Measurements from ENCODE around the gene PITPNB. TPM values are rescaled to one million over a fixed set of nuclear protein-coding genes. Genes with fewer than 3 reads are reported as not detected.

PITPNB gene
- total RNA-seq, 3 donors from 2014 or later: 42.5 to 130 (median 47.4) TPM

DNA sequence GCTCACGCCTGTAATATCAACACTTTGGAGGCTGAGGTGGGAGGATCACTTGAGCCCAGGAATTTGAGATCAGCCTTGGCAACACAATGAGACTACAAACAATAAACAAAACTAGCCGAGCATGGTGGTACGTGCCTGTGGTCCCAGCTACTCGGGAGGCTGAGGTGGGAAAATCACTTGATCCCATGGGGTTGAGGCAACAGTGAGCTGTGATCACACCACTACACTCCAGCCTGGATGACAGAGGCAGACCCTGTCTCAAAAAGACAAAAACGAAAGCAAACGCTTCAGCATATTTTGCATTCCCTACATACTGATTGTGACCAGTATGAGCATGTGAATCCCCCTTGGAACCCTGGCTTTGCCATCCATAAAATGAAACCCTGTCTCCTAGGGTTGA lies 83.6 kb downstream of the PITPNB start:
- H3K4me1 ChIP-seq (ENCODE audit: low read depth): no peaks in the 10 kb centered on the region
- ATAC-seq (no peak), DNase-seq (no peak)
- no peaks in the 10 kb centered on the region for H3K36me3 ChIP-seq (ENCODE audit: low read depth)
- TF ChIP-seq, protein P1, sequence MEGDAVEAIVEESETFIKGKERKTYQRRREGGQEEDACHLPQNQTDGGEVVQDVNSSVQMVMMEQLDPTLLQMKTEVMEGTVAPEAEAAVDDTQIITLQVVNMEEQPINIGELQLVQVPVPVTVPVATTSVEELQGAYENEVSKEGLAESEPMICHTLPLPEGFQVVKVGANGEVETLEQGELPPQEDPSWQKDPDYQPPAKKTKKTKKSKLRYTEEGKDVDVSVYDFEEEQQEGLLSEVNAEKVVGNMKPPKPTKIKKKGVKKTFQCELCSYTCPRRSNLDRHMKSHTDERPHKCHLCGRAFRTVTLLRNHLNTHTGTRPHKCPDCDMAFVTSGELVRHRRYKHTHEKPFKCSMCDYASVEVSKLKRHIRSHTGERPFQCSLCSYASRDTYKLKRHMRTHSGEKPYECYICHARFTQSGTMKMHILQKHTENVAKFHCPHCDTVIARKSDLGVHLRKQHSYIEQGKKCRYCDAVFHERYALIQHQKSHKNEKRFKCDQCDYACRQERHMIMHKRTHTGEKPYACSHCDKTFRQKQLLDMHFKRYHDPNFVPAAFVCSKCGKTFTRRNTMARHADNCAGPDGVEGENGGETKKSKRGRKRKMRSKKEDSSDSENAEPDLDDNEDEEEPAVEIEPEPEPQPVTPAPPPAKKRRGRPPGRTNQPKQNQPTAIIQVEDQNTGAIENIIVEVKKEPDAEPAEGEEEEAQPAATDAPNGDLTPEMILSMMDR (IDR thresholded peaks at IDR 0.05): no peak
- no peak overlapping the region for H3K4me3 ChIP-seq
- intact Hi-C loops (cut with DNase I, micrococcal nuclease): no loop called here
- no peaks in the 10 kb centered on the region for H3K9me3 ChIP-seq

DNA sequence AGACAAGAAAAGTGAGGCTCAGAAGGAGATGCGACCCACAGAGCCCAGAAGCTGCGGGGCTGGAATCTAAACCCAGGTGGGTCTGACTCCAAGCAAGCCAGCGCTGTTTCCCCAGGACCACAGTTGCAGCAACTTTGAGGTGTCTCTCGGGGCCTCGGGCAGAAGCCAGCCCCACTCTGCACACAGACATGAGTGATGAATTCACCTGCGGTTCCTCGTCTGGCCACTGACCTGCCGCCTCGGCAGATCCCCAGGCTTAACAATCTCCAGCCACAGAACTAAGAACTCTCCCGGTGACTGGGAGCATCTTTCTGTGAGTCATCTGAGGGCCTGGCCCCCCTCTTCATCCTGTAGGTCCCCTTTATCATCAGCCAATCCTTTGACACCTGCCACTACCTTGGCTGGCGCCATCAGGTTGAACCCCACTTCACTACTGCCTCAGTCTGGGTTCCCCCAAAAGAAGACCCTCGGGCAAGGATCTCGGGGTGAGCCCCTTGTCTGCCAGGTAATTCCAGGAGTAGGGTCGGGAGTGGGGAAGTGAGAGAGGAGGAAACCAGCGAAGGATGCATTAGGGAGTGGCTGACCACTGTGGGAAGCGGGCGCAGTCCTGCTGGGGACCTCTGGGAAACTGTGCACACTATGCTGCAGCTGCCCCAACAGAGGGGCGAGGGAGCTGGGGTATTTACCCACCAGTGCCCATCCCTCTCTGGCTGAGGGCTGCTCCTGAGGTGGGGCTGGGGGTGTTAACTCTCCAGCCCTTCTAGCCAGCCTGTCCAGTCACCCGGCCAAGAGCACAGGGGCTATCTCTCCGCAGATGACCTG lies 84.5 kb downstream of the PITPNB start:
- TF ChIP-seq, protein P1 (IDR thresholded peaks at IDR 0.05): no peak
- ATAC-seq (no peak), DNase-seq (no peak)
- H3K4me1 ChIP-seq (ENCODE audit: low read depth): no peaks in the 10 kb centered on the region
- no peaks in the 10 kb centered on the region for H3K9me3 ChIP-seq
- no peak overlapping the region for H3K4me3 ChIP-seq
- intact Hi-C loops (cut with DNase I, micrococcal nuclease): no loop called here
- no peaks in the 10 kb centered on the region for H3K36me3 ChIP-seq (ENCODE audit: low read depth)

DNA sequence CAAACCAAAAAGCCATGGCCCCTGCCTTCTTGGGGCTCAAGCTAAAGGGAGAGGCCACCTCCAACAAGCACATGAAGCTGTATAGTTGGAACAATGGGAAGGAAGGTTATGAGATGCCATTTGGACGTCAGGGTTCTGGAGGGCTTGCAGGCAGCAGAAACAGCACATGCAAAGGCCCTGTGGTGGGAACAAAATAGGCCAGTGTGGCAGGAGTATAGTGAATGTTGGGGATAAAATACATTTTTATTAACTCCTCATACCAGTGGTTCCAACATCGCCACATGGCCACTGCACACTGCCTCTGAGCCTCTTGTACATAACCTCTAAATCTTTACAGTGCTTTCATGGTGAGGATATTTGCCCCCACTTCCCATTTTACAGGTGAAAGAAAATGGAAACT lies 85.3 kb downstream of the PITPNB start:
- intact Hi-C loops (cut with DNase I, micrococcal nuclease): no loop called here
- DNase-seq: no peak
- Histone ChIP-seq H3K4me3 (no peak overlapping the region), H3K36me3 (ENCODE audit: low read depth) (no peaks in the 10 kb centered on the region), H3K4me1 (ENCODE audit: low read depth) (no peaks in the 10 kb centered on the region), H3K9me3 (no peaks in the 10 kb centered on the region)
- TF ChIP-seq, protein P1 (IDR thresholded peaks at IDR 0.05): no peak
- no peak for ATAC-seq

DNA sequence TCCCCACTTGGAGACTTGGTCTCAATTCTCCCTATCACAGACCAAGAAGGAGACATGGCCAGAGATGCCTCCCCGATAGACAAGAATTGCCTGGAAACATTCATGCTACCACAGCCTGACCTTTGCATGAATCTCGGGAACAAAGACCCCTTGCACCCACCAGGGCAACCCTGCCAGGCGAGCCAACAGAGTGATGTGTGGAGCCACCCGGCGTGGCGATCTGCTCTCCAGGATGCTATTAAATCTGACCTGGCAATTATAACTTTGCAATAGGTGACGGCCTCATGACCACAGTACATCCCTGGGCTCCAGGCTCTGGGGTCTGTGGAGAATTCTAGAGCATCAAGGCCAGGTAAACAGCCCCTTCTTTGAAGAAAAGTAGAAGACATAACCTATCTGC lies 86.5 kb downstream of the PITPNB start:
- no peaks in the 10 kb centered on the region for H3K9me3 ChIP-seq
- no peak for DNase-seq
- H3K4me3 ChIP-seq: no peak overlapping the region
- TF ChIP-seq, protein P1 (IDR thresholded peaks at IDR 0.05): no peak
- ATAC-seq: no peak
- no peaks in the 10 kb centered on the region for H3K36me3 ChIP-seq (ENCODE audit: low read depth)
- no peaks in the 10 kb centered on the region for H3K4me1 ChIP-seq (ENCODE audit: low read depth)
- intact Hi-C loops (cut with DNase I, micrococcal nuclease): no loop called here

DNA sequence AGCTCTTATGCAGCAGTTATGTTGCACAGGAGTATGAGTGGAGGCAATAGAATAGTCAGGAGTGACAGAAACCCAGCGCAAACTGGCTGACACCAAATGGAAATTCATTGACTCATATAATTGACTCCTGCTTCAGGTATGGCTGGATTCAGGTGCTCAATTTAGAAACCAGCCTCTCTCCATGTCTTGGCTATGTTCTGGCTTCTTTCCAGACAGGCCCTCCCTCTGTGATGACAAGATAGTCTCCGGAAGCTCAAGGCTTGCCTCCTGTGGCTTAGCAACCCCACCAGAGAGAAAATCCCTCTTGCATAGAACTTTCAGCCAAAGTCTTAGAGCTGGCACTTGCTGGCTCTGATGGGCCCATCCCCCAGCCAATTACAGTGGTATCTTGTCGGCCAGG lies 89.4 kb downstream of the PITPNB start:
- no peaks in the 10 kb centered on the region for H3K4me1 ChIP-seq (ENCODE audit: low read depth)
- TF ChIP-seq, protein P1 (IDR thresholded peaks at IDR 0.05): no peak
- ATAC-seq (no peak), DNase-seq (no peak)
- intact Hi-C loops (cut with DNase I, micrococcal nuclease): no loop called here
- H3K9me3 ChIP-seq: no peaks in the 10 kb centered on the region
- H3K4me3 ChIP-seq: no peak overlapping the region
- H3K36me3 ChIP-seq (ENCODE audit: low read depth): no peaks in the 10 kb centered on the region

Data from mucosa of descending colon (tissue), 3 donors.